HG02642 (cell line): ENCODE results near the gene NDUFS1.
"Not testable (repeated sequence)": the region's sequence is repeated elsewhere in the genome, so short reads cannot be mapped to it uniquely, and the experiment has no call there.

Experiments
- ATAC-seq: cut with Tn5 transposase; IDR thresholded peaks from one replicate; pipeline ENCODE4 v1.9.1; 2021; ENCODE audit warnings: mild to moderate bottlenecking; ENCODE audit not compliant: unreplicated experiment, poor library complexity

The NDUFS1 gene

DNA sequence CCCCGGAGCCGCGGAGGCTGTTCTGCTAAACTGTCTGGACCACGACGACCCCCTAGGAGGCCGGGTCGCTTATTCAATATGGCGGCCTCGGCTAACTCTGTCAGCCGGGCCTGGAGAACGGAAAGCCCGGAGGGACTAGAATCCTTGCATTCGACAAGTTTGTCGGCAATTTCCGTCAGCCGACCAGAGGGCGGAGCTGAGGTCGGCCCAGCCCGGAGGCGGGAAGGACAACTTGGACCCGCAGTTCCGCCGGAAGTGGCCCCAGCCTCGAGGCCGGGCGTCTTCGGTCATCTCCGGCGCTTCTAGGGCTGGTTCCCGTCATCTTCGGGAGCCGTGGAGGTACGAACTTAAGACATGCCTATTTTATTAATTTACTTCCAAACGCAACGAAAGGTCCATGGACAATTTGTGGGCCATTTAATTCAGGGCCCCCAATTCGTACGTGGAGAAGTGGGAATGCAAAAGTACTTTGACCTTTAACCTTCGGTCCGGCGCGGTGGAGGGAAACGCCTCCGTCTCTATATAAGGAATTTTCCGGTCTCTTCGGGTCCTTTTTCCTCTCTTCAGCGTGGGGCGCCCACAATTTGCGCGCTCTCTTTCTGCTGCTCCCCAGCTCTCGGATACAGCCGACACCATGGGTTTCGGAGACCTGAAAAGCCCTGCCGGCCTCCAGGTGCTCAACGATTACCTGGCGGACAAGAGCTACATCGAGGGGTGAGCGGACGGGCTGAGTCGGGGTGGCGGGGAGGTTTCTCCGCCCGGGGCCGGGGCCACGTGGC, at the start of gene NDUFS1, which contains the start of gene EEF1B2:
Gene NDUFS1, minus strand, starts transcription at position 99 of the 779 bp plus-strand sequence. CDS start 5,766 bp downstream, outside the sequence.
Gene EEF1B2, plus strand, starts transcription at position 550 of the 779 bp plus-strand sequence. Its CDS starts 85 bp downstream, at position 635.
- ATAC-seq: peak; percentile 90

- no peak for ATAC-seq
These were observed 49.7 kb upstream of the NDUFS1 start for GRCh38 chr2:206208900-206209299.

GRCh38 chr2:206207316-206207715, 48.1 kb upstream of the NDUFS1 start:
- ATAC-seq: not testable (repeated sequence)

DNA sequence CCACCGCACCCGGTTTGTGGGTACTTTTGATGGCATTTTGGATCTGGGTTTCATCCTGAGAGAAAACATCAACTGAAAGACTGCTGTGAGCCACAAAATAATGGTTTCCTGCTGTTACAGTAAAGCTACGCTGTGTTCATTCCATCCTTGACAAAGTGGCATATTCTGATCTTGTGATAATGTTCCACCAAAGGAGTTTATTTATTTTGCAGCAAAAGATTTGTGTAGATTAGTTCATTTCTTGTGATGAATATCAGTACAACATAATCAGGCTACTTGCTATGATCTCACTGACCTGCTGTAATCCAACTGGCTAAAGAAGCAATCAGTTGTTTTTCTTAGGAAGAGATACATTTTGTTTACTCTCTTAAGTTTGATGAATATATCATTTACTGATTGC, 45.5 kb upstream of the NDUFS1 start:
- ATAC-seq: no peak

- no peak for ATAC-seq
These were observed 44.1 kb upstream of the NDUFS1 start for GRCh38 chr2:206203331-206203730.

- no peak for ATAC-seq
These were observed 43.2 kb upstream of the NDUFS1 start for GRCh38 chr2:206202446-206202845.

- ATAC-seq: no peak
These were observed 42.0 kb upstream of the NDUFS1 start for GRCh38 chr2:206201075-206201848.

DNA sequence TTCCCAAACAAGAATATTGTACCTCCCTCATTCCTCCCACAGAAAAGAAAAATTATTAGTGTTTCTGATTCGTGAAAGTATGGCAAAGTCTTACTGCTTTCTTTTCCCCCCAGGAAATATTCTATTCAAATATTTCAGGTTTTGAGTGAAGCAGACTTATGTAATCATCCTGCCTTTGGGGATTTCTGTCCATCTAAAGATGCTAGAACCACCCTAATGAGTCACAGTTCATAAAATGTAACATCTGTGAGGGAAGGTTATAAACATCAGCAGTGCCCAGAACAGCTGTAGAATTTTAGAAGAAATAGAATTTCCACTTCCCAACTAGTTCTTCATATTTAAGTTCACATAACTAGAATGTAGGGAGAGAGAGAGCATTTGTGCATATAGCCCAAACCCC, 39.4 kb upstream of the NDUFS1 start:
- no peak for ATAC-seq

DNA sequence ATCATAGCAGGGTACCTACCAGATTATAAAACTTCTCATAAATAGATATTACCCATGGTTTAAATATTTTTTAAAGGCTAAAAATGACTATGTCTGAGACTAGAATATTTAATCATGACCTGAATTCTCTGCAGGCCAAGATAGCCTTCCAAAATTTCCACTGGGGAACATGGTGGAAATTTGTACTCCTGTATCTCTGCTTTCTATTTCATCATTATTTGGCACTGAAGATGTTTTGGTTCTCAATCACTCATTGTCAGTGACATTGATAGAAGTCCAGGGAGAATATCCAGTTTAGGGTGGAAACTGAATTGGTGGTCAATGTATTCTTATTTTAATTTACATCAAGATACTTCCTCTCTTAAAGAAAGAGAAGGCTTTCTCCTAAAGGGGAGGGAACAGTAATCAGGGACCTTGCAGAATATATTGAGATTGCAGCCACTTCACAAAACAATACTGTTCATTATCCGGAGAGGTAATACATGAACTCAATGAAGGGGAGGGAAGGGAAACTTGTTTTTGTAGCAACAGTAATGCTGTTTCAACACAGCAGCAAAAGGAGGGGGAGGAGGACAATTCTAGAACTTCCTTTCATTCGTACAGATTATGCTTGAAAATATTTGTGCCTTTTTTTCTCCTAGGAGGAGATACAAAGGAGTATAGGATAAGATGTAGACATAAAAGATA, 34.6 kb upstream of the NDUFS1 start:
- no peak for ATAC-seq

- ATAC-seq: no peak
These were observed 32.9 kb upstream of the NDUFS1 start for GRCh38 chr2:206192157-206192556.

DNA sequence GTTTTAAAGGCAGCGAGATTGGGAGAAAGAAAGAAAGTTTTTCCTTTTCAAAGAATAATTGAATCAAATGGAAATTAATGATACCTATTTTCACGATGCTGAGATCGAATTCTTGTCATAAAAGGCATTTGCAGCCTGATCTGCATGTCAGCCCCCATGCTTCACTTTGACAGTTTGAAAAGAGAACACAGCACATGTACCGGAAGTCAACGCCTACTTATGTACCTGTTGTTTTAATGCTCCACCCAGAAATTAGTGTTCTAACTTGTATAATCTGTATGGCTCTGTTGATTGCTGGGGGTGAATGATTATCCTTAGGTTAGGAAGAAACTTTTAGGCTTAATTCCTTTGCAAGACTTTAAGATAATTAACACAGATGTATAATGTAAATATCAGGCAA, 31.4 kb upstream of the NDUFS1 start:
- ATAC-seq: no peak

DNA sequence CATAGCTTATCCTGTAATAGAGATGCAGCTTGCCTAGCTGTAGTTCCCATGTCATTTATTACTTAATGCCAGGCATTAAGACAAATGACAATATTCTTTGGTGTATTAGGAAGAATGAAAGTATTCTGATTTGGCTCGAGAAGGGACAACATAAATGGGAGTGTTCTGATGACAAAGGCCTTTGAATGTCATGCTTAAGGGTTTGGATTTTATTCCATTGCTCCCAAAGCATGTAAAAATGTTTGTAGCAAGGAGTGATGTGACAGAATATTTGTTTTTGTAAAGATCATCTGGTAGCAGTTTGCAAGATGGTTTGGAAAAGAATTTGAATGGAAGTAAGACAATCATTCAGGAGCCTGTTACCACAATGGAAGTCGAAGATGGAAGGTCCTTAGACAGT, 30.9 kb upstream of the NDUFS1 start:
- no peak for ATAC-seq

- no peak for ATAC-seq
These were observed 30.4 kb upstream of the NDUFS1 start for GRCh38 chr2:206189691-206190090.

- not testable (repeated sequence) for ATAC-seq
These were observed 22.3 kb upstream of the NDUFS1 start for GRCh38 chr2:206181526-206181925.

DNA sequence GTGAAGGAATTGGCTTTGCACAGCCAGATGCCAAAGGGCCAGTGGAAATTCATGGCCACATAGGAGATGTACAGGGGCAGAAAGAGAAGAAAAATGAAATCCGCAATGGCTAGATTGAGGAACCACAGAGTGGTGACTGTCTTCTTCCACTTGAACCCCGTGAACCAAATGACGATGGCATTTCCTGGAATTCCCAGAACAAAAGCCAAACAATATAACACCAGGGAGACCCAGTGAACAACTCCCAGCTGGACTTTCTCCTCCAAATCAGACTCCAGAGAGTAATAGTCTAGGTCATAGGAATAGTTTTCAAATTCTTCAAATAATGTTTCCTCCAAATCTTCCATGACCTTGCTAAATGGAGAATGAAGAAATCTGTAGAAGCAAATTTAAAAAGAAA, 17.7 kb upstream of the NDUFS1 start:
- no peak for ATAC-seq

DNA sequence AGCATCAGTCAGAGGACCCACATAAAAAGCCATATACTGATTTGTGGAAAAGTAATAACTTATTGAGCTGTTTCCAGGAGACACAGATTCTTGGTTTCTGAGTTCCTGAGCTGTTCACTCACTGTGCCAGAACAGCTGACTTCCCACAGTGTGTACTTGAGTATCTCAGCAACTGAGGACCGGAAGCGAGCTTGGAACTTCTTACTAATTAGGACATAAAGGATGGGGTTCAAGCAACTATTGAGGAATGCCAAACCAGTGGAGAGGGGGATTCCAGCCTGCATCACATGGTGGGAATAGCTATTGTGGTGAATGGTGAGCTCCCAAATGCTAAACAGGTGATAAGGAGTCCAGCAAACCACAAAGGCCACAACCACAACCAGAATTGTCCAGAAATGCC, 16.9 kb upstream of the NDUFS1 start:
- ATAC-seq: no peak

DNA sequence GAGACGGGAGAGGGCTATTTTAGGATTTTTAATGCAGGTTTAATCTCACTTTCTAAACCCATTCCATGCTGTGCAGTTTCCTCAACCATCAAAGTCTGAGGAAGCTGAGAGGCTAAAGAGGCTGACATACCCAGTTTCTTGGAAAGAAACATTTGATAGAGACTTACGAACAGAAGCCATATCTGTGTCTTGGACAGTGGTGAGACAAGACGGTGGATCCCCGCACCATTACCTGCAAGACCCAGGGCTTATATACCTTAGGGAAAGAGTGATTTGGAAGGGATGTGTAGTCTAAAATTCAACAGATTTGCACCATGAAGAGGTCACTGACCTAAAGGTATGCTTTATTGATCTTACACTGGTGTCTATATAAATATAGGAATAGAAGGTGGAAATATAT, 13.9 kb upstream of the NDUFS1 start:
- ATAC-seq: no peak

DNA sequence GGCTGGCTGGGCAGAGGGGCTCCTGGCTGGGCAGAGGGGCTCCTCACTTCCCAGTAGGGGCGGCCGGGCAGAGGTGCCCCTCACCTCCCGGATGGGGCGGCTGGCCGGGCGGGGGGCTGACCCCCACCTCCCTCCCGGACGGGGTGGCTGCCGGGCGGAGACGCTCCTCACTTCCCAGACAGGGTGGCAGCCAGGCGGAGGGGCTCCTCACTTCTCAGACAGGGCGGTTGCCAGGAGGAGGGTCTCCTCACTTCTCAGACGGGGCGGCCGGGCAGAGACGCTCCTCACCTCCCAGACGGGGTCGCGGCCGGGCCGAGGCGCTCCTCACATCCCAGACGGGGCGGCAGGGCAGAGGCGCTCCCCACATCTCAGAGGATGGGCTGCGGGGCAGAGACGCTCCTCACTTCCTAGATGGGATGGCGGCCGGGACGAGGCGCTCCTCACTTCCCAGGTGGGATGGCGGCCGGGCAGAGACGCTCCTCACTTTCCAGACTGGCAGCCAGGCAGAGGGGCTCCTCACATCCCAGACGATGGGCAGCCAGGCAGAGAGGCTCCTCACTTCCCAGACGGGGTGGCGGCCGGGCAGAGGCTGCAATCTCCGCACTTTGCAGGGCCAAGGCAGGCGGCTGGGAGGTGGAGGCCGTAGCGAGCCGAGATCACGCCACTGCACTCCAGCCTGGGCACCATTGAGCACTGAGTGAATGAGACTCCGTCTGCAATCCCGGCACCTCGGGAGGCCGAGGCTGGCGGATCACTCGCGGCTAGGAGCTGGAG, 12.6 kb upstream of the NDUFS1 start:
- not testable (repeated sequence) for ATAC-seq

- not testable (repeated sequence) for ATAC-seq
These were observed 9.0 kb upstream of the NDUFS1 start for GRCh38 chr2:206168230-206168629.

- ATAC-seq: no peak
These were observed 5.1 kb upstream of the NDUFS1 start for GRCh38 chr2:206164261-206164862.
